Activated T-cell treated with anti-CD3 and anti-CD28 coated beads, Interleukin-2, amount 50 U/mL, for 4 hours (primary cell): ENCODE measurements around the gene RTL1. TPM values are rescaled to one million over a fixed set of nuclear protein-coding genes. Genes with fewer than 3 reads are reported as not detected.

Experiments
- ATAC-seq, 2 donors: fragments of 200-7000 bp; cut with Tn5 transposase; one replicate each; pipeline ENCODE4 v1.10.0; 2021
- DNase-seq: peaks from one replicate; pipeline ENCODE4 v3.0.0-alpha.2; 2020
- H3K27me3 Mint-ChIP-seq: one replicate; pipeline ENCODE4 v1.8.0; 2021; ENCODE audit warnings: low read depth, mixed read lengths
- H3K36me3 Mint-ChIP-seq: one replicate; pipeline ENCODE4 v1.8.0; 2022; ENCODE audit warnings: mixed read lengths; ENCODE audit not compliant: insufficient read depth
- H3K4me1 Mint-ChIP-seq: one replicate; pipeline ENCODE4 v1.8.0; 2021; ENCODE audit warnings: low read depth, mixed read lengths
- H3K4me3 Mint-ChIP-seq: one replicate; pipeline ENCODE4 v1.8.0; 2021; ENCODE audit warnings: mild to moderate bottlenecking, moderate library complexity, mixed read lengths
- H3K9me3 Mint-ChIP-seq: one replicate; pipeline ENCODE4 v1.8.0; 2021; ENCODE audit warnings: mixed read lengths
- total RNA-seq, 3 donors: library from RNA; stranded (reverse); gene quantifications; one replicate each; pipeline ENCODE4 v1.2.1, GENCODE V29; 2021

Gene RTL1
- total RNA-seq, 3 donors from 2014 or later: not detected

GRCh38 chr14:100858838-100859220 is 44.7 kb downstream of the RTL1 start:
- H3K4me3 Mint-ChIP-seq: no peak overlapping the region
- ATAC-seq: no peak
- H3K27me3 Mint-ChIP-seq: peaks cover 9% of the 10 kb centered on the region
- H3K4me1 Mint-ChIP-seq: no peaks in the 10 kb centered on the region
- no peak for DNase-seq
- no peaks in the 10 kb centered on the region for H3K36me3 Mint-ChIP-seq
- no peaks in the 10 kb centered on the region for H3K9me3 Mint-ChIP-seq

DNA sequence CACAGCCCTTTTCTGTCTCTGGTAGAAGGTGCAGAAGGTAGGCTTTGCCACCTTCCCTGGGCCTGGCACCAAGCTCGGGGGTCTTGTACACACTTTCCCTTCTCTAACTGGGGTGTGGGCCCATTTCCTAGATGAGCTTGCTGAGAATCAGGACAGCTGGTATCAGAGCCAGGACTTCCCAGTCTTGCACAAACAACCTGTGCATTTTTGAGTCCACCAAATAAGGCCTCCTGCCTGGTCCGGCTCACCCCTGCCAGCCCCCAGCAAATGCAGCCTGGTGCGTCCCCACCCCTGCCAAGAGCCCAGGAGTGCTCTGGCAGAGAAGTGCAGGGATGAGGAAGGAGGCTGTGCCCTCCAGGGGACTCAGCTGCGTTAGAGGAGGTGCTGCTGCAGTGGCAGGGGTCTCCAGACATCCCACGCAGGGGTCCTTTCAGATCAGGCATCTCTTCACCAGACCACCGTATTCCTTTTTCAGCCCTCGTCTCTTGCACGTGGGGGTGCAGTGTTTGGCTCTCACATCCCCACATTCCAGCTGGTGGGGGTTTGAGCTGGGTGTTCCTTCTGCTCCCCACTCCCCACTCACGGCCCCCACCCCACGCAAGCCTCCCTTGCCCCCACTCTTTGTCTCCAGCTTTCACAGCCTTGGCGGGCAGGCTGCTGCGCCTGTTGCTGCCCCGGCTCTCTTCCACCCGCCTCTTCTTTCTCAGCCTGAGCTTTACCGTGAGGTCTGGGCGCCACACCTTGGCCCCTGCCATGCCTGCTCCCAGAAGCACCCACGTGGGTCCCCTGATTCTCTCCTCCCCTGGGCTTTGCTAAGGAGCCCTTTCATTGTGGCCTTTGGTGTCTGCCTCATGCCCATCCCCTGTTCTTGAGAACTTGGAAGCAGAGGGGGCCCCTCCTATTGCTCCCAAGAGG is 45.3 kb downstream of the RTL1 start:
- Mint-ChIP-seq H3K36me3 (no peaks in the 10 kb centered on the region), H3K27me3 (peaks cover 9% of the 10 kb centered on the region)
- no peak for ATAC-seq

DNA sequence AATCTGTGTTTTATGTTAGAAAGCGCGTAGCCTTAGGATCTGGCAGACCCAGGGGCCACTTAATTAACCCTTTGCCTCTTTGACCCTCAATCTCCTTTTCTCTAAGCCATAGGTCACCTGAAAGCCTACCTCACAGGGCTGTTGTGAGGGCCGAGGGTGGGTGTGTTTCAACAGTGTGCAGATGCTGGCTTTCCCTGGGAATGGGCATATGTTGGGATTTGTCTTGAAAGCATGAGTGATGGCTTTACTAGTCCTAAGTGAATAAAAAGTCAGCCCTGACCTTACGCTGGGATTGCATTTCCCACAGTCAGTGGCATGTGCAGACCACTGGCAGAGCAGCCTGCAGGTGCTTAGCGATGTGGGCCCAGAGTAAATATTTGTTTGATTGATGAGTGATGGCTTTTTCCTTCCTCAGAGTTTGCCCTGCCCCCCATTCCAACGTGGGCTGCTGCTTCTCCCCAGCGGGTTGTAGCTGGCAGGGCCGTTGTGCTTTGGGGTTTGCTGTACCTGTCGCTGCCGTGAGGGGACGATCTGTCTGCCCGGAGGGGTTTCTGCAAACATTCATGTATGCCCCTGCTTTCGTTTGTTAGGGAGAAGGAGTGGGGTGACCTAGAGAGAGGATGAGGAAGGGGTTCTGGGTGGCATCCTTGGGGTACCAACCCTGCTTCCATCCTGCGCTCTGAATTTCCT is 46.1 kb downstream of the RTL1 start:
- H3K36me3 Mint-ChIP-seq: no peaks in the 10 kb centered on the region
- no peak overlapping the region for H3K4me3 Mint-ChIP-seq
- peaks cover 9% of the 10 kb centered on the region for H3K27me3 Mint-ChIP-seq
- DNase-seq (no peak), ATAC-seq (no peak)
- no peaks in the 10 kb centered on the region for H3K4me1 Mint-ChIP-seq
- no peaks in the 10 kb centered on the region for H3K9me3 Mint-ChIP-seq

More for the DNA sequence above, 45.3 kb downstream of the RTL1 start:
- Mint-ChIP-seq H3K9me3 (no peaks in the 10 kb centered on the region), H3K4me1 (no peaks in the 10 kb centered on the region), H3K4me3 (no peak overlapping the region)
- DNase-seq: no peak

- H3K4me3 Mint-ChIP-seq: no peak overlapping the region
- no peaks in the 10 kb centered on the region for H3K36me3 Mint-ChIP-seq
- peaks cover 9% of the 10 kb centered on the region for H3K27me3 Mint-ChIP-seq
- ATAC-seq (no peak), DNase-seq (no peak)
- H3K4me1 Mint-ChIP-seq: no peaks in the 10 kb centered on the region
- no peaks in the 10 kb centered on the region for H3K9me3 Mint-ChIP-seq
Measured at GRCh38 chr14:100856056-100856950, 47.2 kb downstream of the RTL1 start.

GRCh38 chr14:100855256-100855930 is 48.1 kb downstream of the RTL1 start:
- Mint-ChIP-seq H3K4me1 (no peaks in the 10 kb centered on the region), H3K27me3 (peaks cover 6% of the 10 kb centered on the region), H3K4me3 (no peak overlapping the region), H3K36me3 (no peaks in the 10 kb centered on the region), H3K9me3 (no peaks in the 10 kb centered on the region)
- DNase-seq: no peak
- no peak for ATAC-seq

GRCh38 chr14:100854435-100854834 is 49.1 kb downstream of the RTL1 start:
- peaks cover 4% of the 10 kb centered on the region for H3K27me3 Mint-ChIP-seq
- no peak for ATAC-seq
- no peak overlapping the region for H3K4me3 Mint-ChIP-seq
- no peak for DNase-seq
- H3K36me3 Mint-ChIP-seq: no peaks in the 10 kb centered on the region
- H3K4me1 Mint-ChIP-seq: no peaks in the 10 kb centered on the region
- no peaks in the 10 kb centered on the region for H3K9me3 Mint-ChIP-seq

DNA sequence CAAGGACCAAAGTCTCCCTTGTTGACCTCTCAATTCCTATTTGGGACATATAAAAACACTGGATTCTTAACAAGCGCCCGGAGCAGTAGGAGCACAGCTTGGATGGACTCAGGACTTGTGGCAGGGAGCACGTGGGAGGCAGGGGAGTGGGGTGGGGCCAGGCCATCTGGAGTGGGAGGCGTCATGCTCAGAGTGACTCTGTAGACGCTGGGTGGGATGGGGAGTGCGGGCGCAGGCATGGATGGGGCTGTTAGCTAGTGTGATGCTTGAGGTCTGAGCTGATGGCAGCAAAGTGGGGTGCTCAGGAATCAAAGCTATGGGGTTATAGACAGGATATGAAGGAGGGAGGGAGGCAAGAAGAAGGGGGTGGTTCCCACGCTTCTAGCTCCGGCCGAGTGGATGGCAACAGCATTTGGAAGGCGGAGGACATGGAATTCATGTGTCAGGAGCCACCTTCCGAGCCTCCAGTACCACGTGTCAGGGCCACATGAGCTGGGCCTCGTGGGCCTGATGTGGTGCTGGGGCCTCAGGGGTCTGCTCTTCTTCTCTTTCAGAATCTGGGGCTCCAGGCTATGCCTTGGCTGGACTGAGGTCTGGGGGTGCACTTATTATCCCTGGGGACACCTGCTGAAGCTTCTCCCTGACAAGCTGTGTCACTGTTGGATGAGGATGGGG is 51.4 kb downstream of the RTL1 start:
- H3K27me3 Mint-ChIP-seq: peaks cover 2% of the 10 kb centered on the region
- H3K4me1 Mint-ChIP-seq: no peaks in the 10 kb centered on the region
- no peak for DNase-seq
- H3K36me3 Mint-ChIP-seq: no peaks in the 10 kb centered on the region
- no peaks in the 10 kb centered on the region for H3K9me3 Mint-ChIP-seq
- no peak for ATAC-seq
- H3K4me3 Mint-ChIP-seq: no peak overlapping the region

DNA sequence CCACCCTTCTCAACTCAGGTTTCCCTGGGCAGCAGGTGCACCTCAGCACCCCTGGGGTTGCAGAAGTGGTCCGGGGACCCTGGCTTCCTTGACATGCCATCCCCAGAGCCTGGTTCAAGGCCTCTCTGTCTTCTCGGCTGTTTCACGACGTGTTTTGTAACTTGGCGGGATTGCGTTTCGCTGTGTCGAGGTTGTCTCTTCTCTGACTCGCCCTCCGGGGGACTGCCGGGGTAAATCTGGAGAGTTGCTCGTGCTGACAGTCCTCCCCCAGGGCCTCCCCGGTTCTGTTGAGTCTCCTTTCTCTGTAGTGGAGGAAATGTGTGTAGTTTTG is 52.0 kb downstream of the RTL1 start:
- no peak for DNase-seq
- no peaks in the 10 kb centered on the region for H3K4me1 Mint-ChIP-seq
- no peaks in the 10 kb centered on the region for H3K36me3 Mint-ChIP-seq
- no peak for ATAC-seq
- no peak overlapping the region for H3K4me3 Mint-ChIP-seq
- peaks cover 2% of the 10 kb centered on the region for H3K27me3 Mint-ChIP-seq
- H3K9me3 Mint-ChIP-seq: no peaks in the 10 kb centered on the region

GRCh38 chr14:100850841-100851585 is 52.5 kb downstream of the RTL1 start:
- Mint-ChIP-seq H3K27me3 (no peaks in the 10 kb centered on the region), H3K9me3 (no peaks in the 10 kb centered on the region), H3K36me3 (no peaks in the 10 kb centered on the region), H3K4me3 (no peak overlapping the region), H3K4me1 (no peaks in the 10 kb centered on the region)
- DNase-seq (peak; percentile 78), ATAC-seq (peak; percentile 87 to 89)

DNA sequence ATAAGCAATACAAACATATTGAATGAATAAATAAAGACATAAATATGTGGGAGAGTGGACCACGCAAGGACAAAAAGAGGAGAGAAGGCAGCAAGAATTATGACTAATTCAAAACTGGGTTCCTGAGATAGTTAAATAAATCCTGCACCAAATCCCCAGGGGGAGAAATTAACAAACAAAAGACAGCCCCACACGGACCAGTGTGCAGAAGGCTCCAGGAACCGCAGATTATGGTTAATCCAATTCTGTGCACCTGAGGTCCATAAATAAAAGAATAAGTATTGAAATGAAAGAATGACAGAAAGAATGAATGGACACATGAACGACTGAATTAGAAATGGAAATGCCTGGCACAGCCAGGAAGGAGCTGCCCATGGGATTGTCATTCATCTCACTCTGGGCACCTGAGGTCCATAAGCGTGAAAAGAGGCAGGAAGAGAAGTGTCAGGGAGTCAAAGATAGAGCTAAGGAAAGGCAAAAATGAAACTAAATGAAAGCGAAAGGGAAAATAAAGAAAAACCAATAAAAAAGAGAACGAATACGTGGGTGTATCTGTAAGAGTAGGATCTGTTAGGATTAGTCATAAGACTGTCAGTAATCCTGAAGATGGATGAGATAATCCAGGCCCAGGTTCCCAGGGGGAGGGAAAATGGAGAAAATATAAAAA is 54.3 kb downstream of the RTL1 start:
- Mint-ChIP-seq H3K4me1 (no peaks in the 10 kb centered on the region), H3K27me3 (no peaks in the 10 kb centered on the region), H3K4me3 (no peak overlapping the region), H3K36me3 (no peaks in the 10 kb centered on the region), H3K9me3 (no peaks in the 10 kb centered on the region)
- DNase-seq: no peak
- peak in 1 of 2 donors; percentile 60 for ATAC-seq

DNA sequence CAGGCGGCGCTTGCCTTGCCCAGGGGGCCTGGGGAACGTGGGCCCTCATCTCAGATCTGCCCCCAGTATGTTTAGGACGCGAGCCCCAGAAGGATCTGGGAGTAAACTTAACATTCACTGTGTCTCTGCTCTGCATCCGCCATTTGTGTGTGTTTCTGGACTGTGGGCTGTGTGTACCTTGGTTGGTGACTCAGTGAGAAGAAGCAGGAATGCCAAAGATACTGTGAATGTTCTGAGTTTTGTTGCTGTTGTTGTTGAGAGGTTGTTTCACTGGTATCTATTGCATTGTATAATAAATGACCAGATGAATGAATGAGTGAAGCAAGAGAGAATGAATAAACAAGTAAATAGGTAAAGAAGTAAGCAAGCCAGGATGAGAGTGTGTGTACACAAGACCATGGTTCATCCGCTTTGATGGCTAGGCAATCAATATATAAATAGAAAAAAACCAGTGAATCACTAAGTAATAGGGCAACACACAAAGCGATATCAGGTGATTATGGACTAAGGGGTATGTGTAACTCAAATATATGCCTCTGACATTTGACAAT is 57.1 kb downstream of the RTL1 start:
- no peaks in the 10 kb centered on the region for H3K27me3 Mint-ChIP-seq
- H3K4me3 Mint-ChIP-seq: no peak overlapping the region
- no peak for DNase-seq
- no peaks in the 10 kb centered on the region for H3K4me1 Mint-ChIP-seq
- H3K9me3 Mint-ChIP-seq: no peaks in the 10 kb centered on the region
- H3K36me3 Mint-ChIP-seq: no peaks in the 10 kb centered on the region
- no peak for ATAC-seq

GRCh38 chr14:100845341-100845740 is 58.2 kb downstream of the RTL1 start:
- no peaks in the 10 kb centered on the region for H3K36me3 Mint-ChIP-seq
- H3K4me3 Mint-ChIP-seq: no peak overlapping the region
- H3K4me1 Mint-ChIP-seq: no peaks in the 10 kb centered on the region
- no peak for ATAC-seq
- no peaks in the 10 kb centered on the region for H3K27me3 Mint-ChIP-seq
- DNase-seq: no peak
- no peaks in the 10 kb centered on the region for H3K9me3 Mint-ChIP-seq
